Measurements from ENCODE around the gene XKRX. TPM values are rescaled to one million over a fixed set of nuclear protein-coding genes. Genes with fewer than 3 reads are reported as not detected.

XKRX gene
- total and polyA plus RNA-seq, 12 donors = 0.16 to 2.6 (median 0.57) TPM

- no peaks in the 10 kb centered on the region for H3K9me3 ChIP-seq (replicated peaks in 1 of 3)
- no peak for DNase-seq
- no peak overlapping the region for H3K27ac ChIP-seq
- intact Hi-C loops (cut with DNase I) = no loop called here
- WGBS, 4 donors = 47 to 100% (median 78%) methylated on average over 1 of the region's 1 CpG
- H3K4me3 ChIP-seq = no peak overlapping the region
- H3K4me1 ChIP-seq (replicated peaks in 1 of 2) = no peaks in the 10 kb centered on the region
- no peaks in the 10 kb centered on the region for H3K27me3 ChIP-seq
- H3K36me3 ChIP-seq (replicated peaks in 1 of 2) = no peaks in the 10 kb centered on the region
- TF ChIP-seq, protein P1, sequence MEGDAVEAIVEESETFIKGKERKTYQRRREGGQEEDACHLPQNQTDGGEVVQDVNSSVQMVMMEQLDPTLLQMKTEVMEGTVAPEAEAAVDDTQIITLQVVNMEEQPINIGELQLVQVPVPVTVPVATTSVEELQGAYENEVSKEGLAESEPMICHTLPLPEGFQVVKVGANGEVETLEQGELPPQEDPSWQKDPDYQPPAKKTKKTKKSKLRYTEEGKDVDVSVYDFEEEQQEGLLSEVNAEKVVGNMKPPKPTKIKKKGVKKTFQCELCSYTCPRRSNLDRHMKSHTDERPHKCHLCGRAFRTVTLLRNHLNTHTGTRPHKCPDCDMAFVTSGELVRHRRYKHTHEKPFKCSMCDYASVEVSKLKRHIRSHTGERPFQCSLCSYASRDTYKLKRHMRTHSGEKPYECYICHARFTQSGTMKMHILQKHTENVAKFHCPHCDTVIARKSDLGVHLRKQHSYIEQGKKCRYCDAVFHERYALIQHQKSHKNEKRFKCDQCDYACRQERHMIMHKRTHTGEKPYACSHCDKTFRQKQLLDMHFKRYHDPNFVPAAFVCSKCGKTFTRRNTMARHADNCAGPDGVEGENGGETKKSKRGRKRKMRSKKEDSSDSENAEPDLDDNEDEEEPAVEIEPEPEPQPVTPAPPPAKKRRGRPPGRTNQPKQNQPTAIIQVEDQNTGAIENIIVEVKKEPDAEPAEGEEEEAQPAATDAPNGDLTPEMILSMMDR (IDR thresholded peaks at IDR 0.05) = no peak
- no peak for TF ChIP-seq POLR2A (IDR thresholded peaks at IDR 0.05)
These were observed 41.2 kb upstream of the XKRX start for GRCh38 chrX:100969936-100970335.

DNA sequence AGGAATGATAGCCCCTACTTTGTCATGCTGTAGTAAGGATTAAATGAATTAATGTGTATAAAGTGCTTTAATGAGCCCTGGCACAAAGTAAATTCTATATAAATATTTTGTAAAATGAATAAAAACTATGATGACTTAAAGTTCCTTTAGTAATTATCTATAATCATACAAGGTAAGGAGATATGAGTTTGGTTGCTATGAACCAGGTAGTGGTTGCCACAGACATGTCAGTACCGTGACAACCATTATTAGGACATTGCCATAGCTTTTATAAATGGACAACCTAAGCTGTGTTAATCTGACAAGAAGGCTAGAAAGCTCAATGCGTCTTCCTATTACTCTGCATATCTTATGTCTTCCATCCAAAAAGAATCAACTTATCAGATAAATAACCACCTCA, 40.7 kb upstream of the XKRX start, which contains the start of gene ARL13A:
ARL13A (plus strand) TSS at position 301 of the 400 bp plus-strand sequence. CDS start 3,982 bp downstream, outside the sequence.
- H3K4me1 ChIP-seq (replicated peaks in 1 of 2) = no peaks in the 10 kb centered on the region
- no peaks in the 10 kb centered on the region for H3K27me3 ChIP-seq
- no peaks in the 10 kb centered on the region for H3K36me3 ChIP-seq (replicated peaks in 1 of 2)
- no peak for DNase-seq
- 59 to 100% (median 86%) methylated on average over 2 of the region's 2 CpGs for WGBS, 4 donors
- H3K9me3 ChIP-seq (replicated peaks in 1 of 3) = no peaks in the 10 kb centered on the region
- intact Hi-C loops (cut with DNase I) = no loop called here
- H3K27ac ChIP-seq = no peak within 1 kb of the TSS
- TF ChIP-seq, protein P1 (IDR thresholded peaks at IDR 0.05) = no peak
- TF ChIP-seq POLR2A (IDR thresholded peaks at IDR 0.05) = no peak
- no peak within 1 kb of the TSS for H3K4me3 ChIP-seq

GRCh38 chrX:100964362-100964761, 35.6 kb upstream of the XKRX start:
- H3K27me3 ChIP-seq = no peaks in the 10 kb centered on the region
- no peaks in the 10 kb centered on the region for H3K36me3 ChIP-seq (replicated peaks in 1 of 2)
- no peak for DNase-seq
- H3K27ac ChIP-seq = no peak overlapping the region
- TF ChIP-seq, protein P1 (IDR thresholded peaks at IDR 0.05) = no peak
- TF ChIP-seq POLR2A (IDR thresholded peaks at IDR 0.05) = no peak
- intact Hi-C loops (cut with DNase I) = no loop called here
- no peaks in the 10 kb centered on the region for H3K9me3 ChIP-seq (replicated peaks in 1 of 3)
- H3K4me3 ChIP-seq = no peak overlapping the region
- no peaks in the 10 kb centered on the region for H3K4me1 ChIP-seq (replicated peaks in 1 of 2)

DNA sequence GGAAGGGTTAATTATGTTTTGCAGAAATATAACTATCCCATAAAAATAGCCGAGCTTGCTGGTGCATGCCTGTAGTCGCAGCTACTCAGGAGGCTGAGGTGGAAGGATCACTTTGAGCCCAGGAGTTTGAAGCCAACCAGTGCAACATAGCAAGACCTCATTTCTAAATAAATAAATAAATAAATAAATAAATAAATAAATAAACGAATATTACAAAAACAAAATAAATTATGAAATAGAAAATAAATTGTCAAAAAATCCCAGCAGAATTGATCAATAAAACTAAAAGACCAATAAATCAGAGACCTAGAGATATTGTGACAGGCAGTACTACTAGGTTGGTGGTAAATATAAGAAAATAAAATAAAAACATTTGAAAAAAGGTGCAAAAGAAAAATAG, 34.1 kb upstream of the XKRX start:
- Histone ChIP-seq H3K27ac (no peak overlapping the region), H3K4me3 (no peak overlapping the region), H3K36me3 (replicated peaks in 1 of 2) (no peaks in the 10 kb centered on the region), H3K9me3 (replicated peaks in 1 of 3) (no peaks in the 10 kb centered on the region), H3K4me1 (replicated peaks in 1 of 2) (no peaks in the 10 kb centered on the region), H3K27me3 (no peaks in the 10 kb centered on the region)
- DNase-seq = no peak
- 72 to 81% (median 76%) methylated on average over 3 of the region's 3 CpGs for WGBS, 4 donors
- no peak for TF ChIP-seq POLR2A (IDR thresholded peaks at IDR 0.05)
- TF ChIP-seq, protein P1 (IDR thresholded peaks at IDR 0.05) = no peak
- intact Hi-C loops (cut with DNase I) = no loop called here

Data from adrenal gland (tissue), 12 donors.